ENCODE results near the gene NXNL1.
A peak's percentile ranks its signal among the peaks of the same experiment; 100 is the strongest.

Gene NXNL1

DNA sequence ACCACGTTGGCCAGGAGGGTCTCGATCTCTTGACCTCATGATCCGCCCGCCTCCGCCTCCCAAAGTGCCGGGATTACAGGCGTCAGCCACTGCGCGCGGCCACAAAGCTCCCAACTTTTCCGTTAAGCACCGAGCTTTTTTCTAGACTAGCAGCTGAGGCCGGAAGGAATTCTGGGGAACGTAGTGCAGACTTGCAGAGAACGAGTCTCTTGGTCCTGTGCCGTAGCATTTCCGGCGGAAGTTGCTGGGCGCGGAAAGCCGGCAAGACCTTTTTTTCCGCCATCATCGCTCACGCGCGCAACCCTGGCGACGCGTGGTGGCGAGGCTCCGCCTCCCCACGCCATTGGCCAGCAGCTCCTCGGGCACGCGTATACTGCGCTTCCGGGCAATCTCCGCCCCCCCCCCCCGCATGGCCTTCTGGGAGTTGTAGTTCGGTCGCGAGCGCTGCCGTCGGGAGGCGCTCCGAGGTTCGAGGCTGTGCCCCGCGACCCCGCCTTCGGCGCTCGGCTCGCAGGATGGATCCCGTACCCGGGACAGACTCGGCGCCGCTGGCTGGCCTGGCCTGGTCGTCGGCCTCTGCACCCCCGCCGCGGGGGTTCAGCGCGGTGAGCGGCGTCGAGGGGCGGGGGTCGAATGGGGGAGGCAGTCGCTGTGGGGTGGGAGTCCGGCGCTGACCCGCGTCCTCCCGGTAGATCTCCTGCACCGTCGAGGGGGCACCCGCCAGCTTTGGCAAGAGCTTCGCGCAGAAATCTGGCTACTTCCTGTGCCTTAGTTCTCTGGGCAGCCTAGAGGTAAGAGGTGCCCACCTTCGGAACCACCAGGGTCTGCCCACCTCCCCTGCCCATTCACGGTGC, 40.9 kb downstream of the NXNL1 start, which contains the start of gene MVB12A:
MVB12A (plus strand) TSS at position 427 of the 854 bp plus-strand sequence; CDS start at position 516, 89 bp downstream.
- TF ChIP-seq, protein P1, sequence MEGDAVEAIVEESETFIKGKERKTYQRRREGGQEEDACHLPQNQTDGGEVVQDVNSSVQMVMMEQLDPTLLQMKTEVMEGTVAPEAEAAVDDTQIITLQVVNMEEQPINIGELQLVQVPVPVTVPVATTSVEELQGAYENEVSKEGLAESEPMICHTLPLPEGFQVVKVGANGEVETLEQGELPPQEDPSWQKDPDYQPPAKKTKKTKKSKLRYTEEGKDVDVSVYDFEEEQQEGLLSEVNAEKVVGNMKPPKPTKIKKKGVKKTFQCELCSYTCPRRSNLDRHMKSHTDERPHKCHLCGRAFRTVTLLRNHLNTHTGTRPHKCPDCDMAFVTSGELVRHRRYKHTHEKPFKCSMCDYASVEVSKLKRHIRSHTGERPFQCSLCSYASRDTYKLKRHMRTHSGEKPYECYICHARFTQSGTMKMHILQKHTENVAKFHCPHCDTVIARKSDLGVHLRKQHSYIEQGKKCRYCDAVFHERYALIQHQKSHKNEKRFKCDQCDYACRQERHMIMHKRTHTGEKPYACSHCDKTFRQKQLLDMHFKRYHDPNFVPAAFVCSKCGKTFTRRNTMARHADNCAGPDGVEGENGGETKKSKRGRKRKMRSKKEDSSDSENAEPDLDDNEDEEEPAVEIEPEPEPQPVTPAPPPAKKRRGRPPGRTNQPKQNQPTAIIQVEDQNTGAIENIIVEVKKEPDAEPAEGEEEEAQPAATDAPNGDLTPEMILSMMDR (IDR thresholded peaks at IDR 0.05; ENCODE audit: low read depth, low read length): no peak

DNA sequence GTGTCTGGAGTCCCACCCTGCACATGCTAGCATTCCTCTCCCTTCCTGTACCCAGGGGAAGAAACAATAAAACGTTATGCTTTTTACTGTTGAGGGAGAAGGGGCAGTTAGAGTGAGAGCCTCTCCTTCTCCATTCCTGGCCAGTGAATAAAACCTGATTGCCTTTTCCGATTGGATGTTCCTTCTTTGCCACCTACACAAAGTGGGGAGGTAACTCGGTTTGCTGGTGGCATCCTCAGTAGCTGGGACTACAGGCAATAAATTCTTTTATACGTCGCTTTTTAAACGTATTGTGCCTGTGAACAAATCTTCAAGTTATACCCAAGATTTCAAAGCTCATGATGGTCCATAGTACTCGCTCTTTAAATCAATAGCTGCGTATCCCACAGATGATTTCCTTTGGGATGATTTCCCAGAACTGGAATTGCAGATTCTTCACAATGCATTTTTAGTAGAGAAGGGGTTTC, 41.5 kb downstream of the NXNL1 start:
- H3K9me3 ChIP-seq: no peaks in the 10 kb centered on the region; the same call in 1 of the 2 replicates
- H3K27me3 ChIP-seq: no peaks in the 10 kb centered on the region
- TF ChIP-seq, protein P1 (IDR thresholded peaks at IDR 0.05; ENCODE audit: low read depth, low read length): no peak
- H3K4me3 ChIP-seq (ENCODE audit: low read depth, low read length): peak overlapping the region; percentile 64
- peaks cover 3% of the 10 kb centered on the region; the same call in 1 of the 2 replicates for H3K36me3 ChIP-seq
- no peaks in the 10 kb centered on the region; the same call in 1 of the 2 replicates for H3K4me1 ChIP-seq
- DNase-seq: no peak

More for the DNA sequence above, 40.9 kb downstream of the NXNL1 start, which contains the start of gene MVB12A:
- H3K4me3 ChIP-seq (ENCODE audit: low read depth, low read length): peak within 1 kb of the TSS; percentile 82
- peaks cover 3% of the 10 kb centered on the region; the same call in 1 of the 2 replicates for H3K36me3 ChIP-seq
- H3K4me1 ChIP-seq: peaks cover 2% of the 10 kb centered on the region; the same call in 1 of the 2 replicates
- H3K9me3 ChIP-seq: no peaks in the 10 kb centered on the region
- DNase-seq: peak; percentile 98
- H3K27me3 ChIP-seq: no peaks in the 10 kb centered on the region

DNA sequence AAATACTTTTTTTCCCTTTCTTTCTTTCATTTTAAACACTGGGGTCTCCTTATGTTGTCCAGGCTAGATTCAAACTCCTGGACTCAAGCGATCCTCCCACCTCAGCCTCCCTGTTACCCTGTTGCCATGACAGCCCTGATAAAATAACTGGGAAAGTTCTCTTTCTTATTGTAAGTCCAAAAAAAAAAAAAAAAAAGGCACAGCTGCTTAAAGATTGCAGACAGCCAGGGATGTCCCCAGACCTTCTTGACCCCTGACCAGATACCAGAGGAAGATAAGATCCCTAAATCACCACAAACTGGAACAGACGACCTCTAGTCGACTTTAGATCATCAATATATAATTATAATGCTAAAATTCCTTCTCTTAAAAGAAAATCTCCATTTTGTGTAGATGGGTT, 42.0 kb downstream of the NXNL1 start:
- H3K4me3 ChIP-seq (ENCODE audit: low read depth, low read length): peak overlapping the region; percentile 64
- no peak for DNase-seq
- no peaks in the 10 kb centered on the region for H3K27me3 ChIP-seq
- H3K36me3 ChIP-seq: peaks cover 3% of the 10 kb centered on the region; the same call in 1 of the 2 replicates
- H3K4me1 ChIP-seq: no peaks in the 10 kb centered on the region; the same call in 1 of the 2 replicates
- H3K9me3 ChIP-seq: no peaks in the 10 kb centered on the region; the same call in 1 of the 2 replicates
- TF ChIP-seq, protein P1 (IDR thresholded peaks at IDR 0.05; ENCODE audit: low read depth, low read length): no peak

GRCh38 chr19:17415121-17415520, 45.6 kb downstream of the NXNL1 start:
- Histone ChIP-seq H3K4me3 (ENCODE audit: low read depth, low read length) (no peak overlapping the region), H3K27me3 (no peaks in the 10 kb centered on the region), H3K9me3 (no peaks in the 10 kb centered on the region; the same call in 1 of the 2 replicates), H3K36me3 (no peaks in the 10 kb centered on the region), H3K4me1 (peaks cover 8% of the 10 kb centered on the region)
- DNase-seq: no peak
- TF ChIP-seq, protein P1 (IDR thresholded peaks at IDR 0.05; ENCODE audit: low read depth, low read length): no peak

DNA sequence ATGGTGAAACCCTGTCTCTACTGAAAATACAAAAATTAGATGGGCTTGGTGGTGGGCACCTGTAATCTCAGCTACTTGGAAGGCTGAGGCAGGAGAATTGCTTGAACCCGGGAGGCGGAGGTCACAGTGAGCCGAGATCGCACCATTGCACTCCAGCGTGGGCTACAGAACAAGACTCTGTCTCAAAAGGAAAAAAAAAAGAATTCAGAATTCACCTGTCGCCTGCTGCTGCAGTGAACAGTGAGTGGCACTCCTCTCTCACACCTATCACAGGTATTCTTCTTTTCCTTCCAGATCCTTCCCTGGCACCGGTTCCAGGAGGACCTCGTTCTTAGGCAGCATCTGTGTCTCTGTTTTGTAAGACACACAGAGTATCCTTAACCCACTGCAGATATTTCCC, 46.6 kb downstream of the NXNL1 start:
- TF ChIP-seq, protein P1 (IDR thresholded peaks at IDR 0.05; ENCODE audit: low read depth, low read length): no peak
- H3K36me3 ChIP-seq: no peaks in the 10 kb centered on the region
- no peaks in the 10 kb centered on the region for H3K27me3 ChIP-seq
- no peaks in the 10 kb centered on the region; the same call in 1 of the 2 replicates for H3K9me3 ChIP-seq
- DNase-seq: no peak
- H3K4me3 ChIP-seq (ENCODE audit: low read depth, low read length): no peak overlapping the region
- peaks cover 8% of the 10 kb centered on the region for H3K4me1 ChIP-seq

All from BE2C (cell line).